IMR-90 (cell line): ENCODE data around the gene SCLY. TPM values are rescaled to one million over a fixed set of nuclear protein-coding genes. Genes with fewer than 3 reads are reported as not detected.

ENCODE experiments used
- ATAC-seq: fragments of 200-7000 bp; cut with Tn5 transposase; 2 replicates; pipeline ENCODE4 v1.9.1; 2020; ENCODE audit warnings: low read depth, mild to moderate bottlenecking, moderate library complexity
- BruUV-seq: library from RNA; stranded (reverse); fragments of 400-500 nt; replicated peaks from 2 replicates; lab custom pipeline; 2021; lab: Mats Ljungman, UMichigan
- CTCF ChIA-PET: fragments of 300-600 bp; formaldehyde crosslinking; extraction: SDS; loops from one replicate; lab custom pipeline; 2021; ENCODE audit warnings: antibody characterized with exemption; lab: Yijun Ruan, JAX
- POLR2A ChIA-PET: fragments of 300-600 bp; sonication (Branson Sonifier 250); formaldehyde crosslinking; loops from one replicate; lab custom pipeline; 2022; ENCODE audit warnings: antibody characterized with exemption; ENCODE audit not compliant: unreplicated experiment; lab: Charles Lee
- DNase-seq: peaks from one replicate; pipeline ENCODE4 v3.0.0; 2013
- H2AFZ ChIP-seq: replicated peaks from 2 replicates; pipeline ENCODE3; 2013; ENCODE audit warnings: low read length, mild to moderate bottlenecking; ENCODE audit not compliant: poor library complexity
- H2AK5ac ChIP-seq: 2 replicates; pipeline ENCODE4 v1.6.1; 2013; ENCODE audit warnings: low read depth, low read length, inconsistent platforms
- H2AK9ac ChIP-seq: replicated peaks from 2 replicates; pipeline ENCODE3; 2013; ENCODE audit warnings: mild to moderate bottlenecking, low read depth, low read length, moderate library complexity; ENCODE audit not compliant: poor library complexity
- H2BK120ac ChIP-seq: 2 replicates; pipeline ENCODE4 v1.6.1; 2013; ENCODE audit warnings: low read depth, low read length, inconsistent platforms
- H2BK15ac ChIP-seq: 3 replicates; pipeline ENCODE4 v1.6.1; 2013; ENCODE audit warnings: low read depth, low read length, inconsistent platforms
- H2BK20ac ChIP-seq: 2 replicates; pipeline ENCODE4 v1.6.1; 2013; ENCODE audit warnings: low read depth, mild to moderate bottlenecking, inconsistent platforms, low read length, moderate library complexity
- H2BK5ac ChIP-seq: 2 replicates; pipeline ENCODE4 v1.6.1; 2013; ENCODE audit warnings: mild to moderate bottlenecking, low read depth, low read length, inconsistent platforms; ENCODE audit not compliant: poor library complexity, severe bottlenecking
- H3K14ac ChIP-seq: replicated peaks from 2 replicates; pipeline ENCODE4 v1.6.1; 2013; ENCODE audit warnings: low read depth, low read length, inconsistent platforms
- H3K18ac ChIP-seq: 2 replicates; pipeline ENCODE4 v1.6.1; 2013; ENCODE audit warnings: low read depth, low read length, control low read depth
- H3K23ac ChIP-seq: 2 replicates; pipeline ENCODE4 v1.6.1; 2013; ENCODE audit warnings: low read depth, low read length, inconsistent platforms
- H3K27ac ChIP-seq: 2 replicates; pipeline ENCODE4 v1.5.1; 2013; ENCODE audit warnings: mild to moderate bottlenecking, control low read depth, low read length; ENCODE audit not compliant: insufficient read depth
- H3K27me3 ChIP-seq: 2 replicates; pipeline ENCODE4 v1.6.1; 2013; ENCODE audit warnings: low read length; ENCODE audit not compliant: control insufficient read depth, insufficient read depth
- H3K36me3 ChIP-seq: 2 replicates; pipeline ENCODE4 v1.6.1; 2013; ENCODE audit warnings: low read length, mixed read lengths; ENCODE audit not compliant: control insufficient read depth, insufficient read depth
- H3K4ac ChIP-seq: 2 replicates; pipeline ENCODE4 v1.6.1; 2013; ENCODE audit warnings: low read depth, low read length, inconsistent platforms
- H3K4me1 ChIP-seq: 2 replicates; pipeline ENCODE4 v1.6.1; 2013; ENCODE audit warnings: low read length, mixed read lengths; ENCODE audit not compliant: control insufficient read depth, insufficient read depth
- H3K4me2 ChIP-seq: 2 replicates; pipeline ENCODE4 v1.6.1; 2013; ENCODE audit warnings: low read depth, mild to moderate bottlenecking, control low read depth, low read length, moderate library complexity
- H3K4me3 ChIP-seq: 2 replicates; pipeline ENCODE4 v1.5.1; 2013; ENCODE audit warnings: low read depth, mild to moderate bottlenecking, control low read depth, low read length, moderate library complexity; ENCODE audit not compliant: insufficient read depth
- H3K56ac ChIP-seq: 2 replicates; pipeline ENCODE4 v1.6.1; 2013; ENCODE audit warnings: low read length, inconsistent platforms; ENCODE audit not compliant: insufficient read depth; ENCODE audit errors: extremely low read depth
- H3K79me1 ChIP-seq, 2 experiments: 2 replicates each; pipeline ENCODE4 v1.6.1; 2013; ENCODE audit warnings: low read length in 2 of 2, inconsistent platforms in 1 of 2, low read depth in 1 of 2
- H3K9ac ChIP-seq: 2 replicates; pipeline ENCODE4 v1.6.1; 2013; ENCODE audit warnings: low read depth, low read length, control low read depth
- H3K9me1 ChIP-seq: 2 replicates; pipeline ENCODE4 v1.6.1; 2013; ENCODE audit warnings: low read length, inconsistent platforms; ENCODE audit not compliant: insufficient read depth
- H3K9me3 ChIP-seq: 2 replicates; pipeline ENCODE4 v1.6.1; 2013; ENCODE audit warnings: low read length; ENCODE audit not compliant: control insufficient read depth, insufficient read depth
- H4K20me1 ChIP-seq: 2 replicates; pipeline ENCODE4 v1.6.1; 2013; ENCODE audit warnings: low read length, inconsistent platforms; ENCODE audit not compliant: insufficient read depth
- H4K5ac ChIP-seq: 2 replicates; pipeline ENCODE4 v1.6.1; 2013; ENCODE audit warnings: mild to moderate bottlenecking, low read depth, low read length, control low read depth
- H4K8ac ChIP-seq, 2 experiments: 2 replicates each; pipeline ENCODE4 v1.6.1; 2013; ENCODE audit warnings: low read depth in 2 of 2, low read length in 2 of 2, control low read depth in 1 of 2, inconsistent platforms in 1 of 2
- H4K91ac ChIP-seq: 2 replicates; pipeline ENCODE4 v1.6.1; 2013; ENCODE audit warnings: low read depth, low read length, inconsistent platforms; ENCODE audit not compliant: insufficient read depth
- CEBPB ChIP-seq: IDR thresholded peaks from 2 replicates; pipeline ENCODE4 v1.6.1; 2012; ENCODE audit warnings: low read depth, low read length, improper control_type of control experiment
- ELK1 ChIP-seq: fragments of 150-350 bp; IDR thresholded peaks from 2 replicates; pipeline ENCODE4 v1.6.1; 2016; ENCODE audit warnings: low read depth, mild to moderate bottlenecking, low read length, moderate library complexity, borderline replicate concordance
- MAFK ChIP-seq: IDR thresholded peaks from 2 replicates; pipeline ENCODE4 v1.6.1; 2012; ENCODE audit warnings: low read depth, low read length, improper control_type of control experiment
- MAZ ChIP-seq: IDR thresholded peaks from 2 replicates; pipeline ENCODE4 v1.6.1; 2012; ENCODE audit warnings: low read depth, mild to moderate bottlenecking, low read length, improper control_type of control experiment, moderate library complexity, borderline replicate concordance
- POLR2A ChIP-seq: IDR thresholded peaks from 2 replicates; pipeline ENCODE4 v1.6.1; 2012; ENCODE audit warnings: mild to moderate bottlenecking, low read depth, low read length
- SMC3 ChIP-seq: fragments of 150-350 bp; IDR thresholded peaks from 2 replicates; pipeline ENCODE4 v1.6.1; 2016; ENCODE audit warnings: low read depth, mild to moderate bottlenecking, antibody characterized with exemption, low read length, moderate library complexity
- WGBS, 2 experiments: methylation state at CpG; one replicate each; pipeline versions ENCODE4 v1.1.5 to v1.1.7; 2013; ENCODE audit warnings: missing lambda C conversion rate in 2 of 2; ENCODE audit not compliant: insufficient read length in 1 of 2; ENCODE audit errors: extremely low coverage in 2 of 2; 5-methylcytosine and 5-hydroxymethylcytosine counted together
- dilution Hi-C: fragments of 300-500 bp; cut with HindIII; formaldehyde crosslinking; loops from one replicate; pipeline ENCODE4 v1.14.3; 2018; ENCODE audit warnings: low sequenced_read_pairs; ENCODE audit not compliant: unreplicated experiment
- in situ Hi-C: fragments of 300-500 bp; cut with MboI; formaldehyde crosslinking; loops from 3 replicates; pipeline ENCODE4 v1.14.3; 2019; ENCODE audit warnings: low sequenced_read_pairs, inconsistent platforms, mixed read lengths
- intact Hi-C: fragments of 100-400 bp; cut with micrococcal nuclease; formaldehyde crosslinking; loops from 2 replicates; pipeline ENCODE4 v1.10.0; 2022
- polyA plus RNA-seq, 3 experiments: library from polyadenylated mRNA; depleted of rRNA; stranded (reverse); fragments of >200 nt; gene quantifications; 2 replicates each; pipeline ENCODE4 v1.2.3, GENCODE V29; 2012; ENCODE audit warnings: low replicate concordance in 1 of 3
- total RNA-seq: library from RNA; depleted of rRNA; stranded (reverse); fragments of >200 nt; gene quantifications from 2 replicates; pipeline ENCODE4 v1.2.3, GENCODE V29; 2012

The SCLY gene
- total and polyA plus RNA-seq, 2 of the 4 experiments (the other 2 are of a cell fraction), result 8.6 to 10.5 TPM

- no peak overlapping the region for H2AK9ac ChIP-seq
- H2BK5ac ChIP-seq, result no peak overlapping the region
- no peak for TF ChIP-seq ELK1
- no peak for TF ChIP-seq SMC3
- TF ChIP-seq POLR2A, result no peak
- no peak for TF ChIP-seq CEBPB
- no peak for TF ChIP-seq MAZ
- no peak for TF ChIP-seq MAFK
- peaks cover 10% of the 10 kb centered on the region; the same call in 1 of the 2 replicates for H4K20me1 ChIP-seq
- H3K4me3 ChIP-seq, result no peak overlapping the region
- H3K27me3 ChIP-seq, result no peaks in the 10 kb centered on the region
- H2BK15ac ChIP-seq, result no peak overlapping the region
- H3K9me3 ChIP-seq, result no peaks in the 10 kb centered on the region
- peak overlapping the region; percentile 24; the same call in 1 of the 2 replicates for H2AK5ac ChIP-seq
- in situ Hi-C loops (no loop called here), dilution Hi-C loops (no loop called here), intact Hi-C loops (no loop called here)
- no peak overlapping the region for H4K8ac ChIP-seq
- no peak overlapping the region for H4K91ac ChIP-seq
- H3K27ac ChIP-seq, result no peak overlapping the region
- H3K9ac ChIP-seq, result no peak overlapping the region
- DNase-seq, result no peak
- no peak overlapping the region for H3K23ac ChIP-seq
- no peak overlapping the region for H2BK120ac ChIP-seq
- peaks cover 6% of the 10 kb centered on the region; the same call in 1 of the 2 replicates for H3K4me1 ChIP-seq
- ATAC-seq, result no peak
- no peak overlapping the region for H3K4me2 ChIP-seq
- H3K4ac ChIP-seq, result no peak overlapping the region
- peaks cover 4% of the 10 kb centered on the region for H3K36me3 ChIP-seq
- no TSS peak for BruUV-seq
- no peak overlapping the region for H3K56ac ChIP-seq
- WGBS, 2 experiments, result 40% methylated on average over 2 of the region's 4 CpGs; no CpG with 5 or more reads in 1 of the 2 experiments
- ChIA-PET CTCF (interaction anchor here (1.0 kb wide), 1 partner anchor 21 kb away, joined by 3 read pairs; no protein-coding TSS in a partner anchor), POLR2A (no interaction called here)
- no peak overlapping the region for H4K5ac ChIP-seq
- H3K18ac ChIP-seq, result no peak overlapping the region
- H3K79me1 ChIP-seq, result peaks cover 26 to 59% of the 10 kb centered on the region in 2 experiments
- no peak overlapping the region for H3K14ac ChIP-seq
- peaks cover 31% of the 10 kb centered on the region for H3K9me1 ChIP-seq
- no peak overlapping the region for H2AFZ ChIP-seq
- no peak overlapping the region for H2BK20ac ChIP-seq
These were observed 45.1 kb upstream of the SCLY start for GRCh38 chr2:238015705-238016104.
